Measurements from ENCODE around the gene SPTB.

The SPTB gene

DNA sequence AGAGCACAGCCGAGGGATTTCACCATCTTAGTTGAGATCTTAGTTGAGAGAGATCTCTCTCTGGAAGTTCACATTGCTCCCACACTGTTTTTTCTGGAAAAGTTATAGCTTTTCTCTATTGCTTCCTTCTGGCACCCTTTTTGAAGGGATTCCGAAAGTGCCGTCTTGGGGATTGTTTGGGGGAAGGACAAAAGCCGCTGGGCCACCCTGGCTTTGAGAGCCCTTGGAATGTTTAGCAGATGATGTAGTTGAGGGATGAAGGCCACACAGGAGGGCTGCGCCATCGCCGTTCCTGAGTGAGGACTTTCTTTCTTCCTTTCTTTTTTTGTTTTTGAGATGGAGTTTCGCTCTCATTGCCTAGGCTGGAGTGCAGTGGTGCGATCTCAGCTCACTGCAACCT, 157.8 kb downstream of the SPTB start:
- Histone ChIP-seq H3K9me3 (ENCODE audit: control insufficient read depth in 1 of 2, low read length in 2 of 2) (no peaks in the 10 kb centered on the region), H3K4me3 (ENCODE audit: low read depth in 1 of 2, low read length in 2 of 2) (no peak overlapping the region), H3K27me3 (ENCODE audit: control insufficient read depth in 1 of 2, insufficient read depth in 2 of 2, low read length in 2 of 2) (no peaks in the 10 kb centered on the region), H3K27ac (ENCODE audit: low read depth, low read length) (peak overlapping the region; percentile 13), H3K9ac (ENCODE audit: low read depth in 1 of 2, low read length in 2 of 2) (peak overlapping the region in 1 of 2 donors; percentile 14), H3K36me3 (ENCODE audit: control insufficient read depth in 1 of 2, insufficient read depth in 2 of 2, low read length in 2 of 2) (no peaks in the 10 kb centered on the region), H3K4me1 (ENCODE audit: control insufficient read depth in 1 of 2, insufficient read depth in 2 of 2, low read length in 2 of 2) (peaks cover 82 to 86% of the 10 kb centered on the region in 2 donors)

- Histone ChIP-seq H3K4me3 (ENCODE audit: low read depth in 1 of 2, low read length in 2 of 2) (no peak overlapping the region), H3K4me1 (ENCODE audit: control insufficient read depth in 1 of 2, insufficient read depth in 2 of 2, low read length in 2 of 2) (peaks cover 82 to 86% of the 10 kb centered on the region in 2 donors), H3K27me3 (ENCODE audit: control insufficient read depth in 1 of 2, insufficient read depth in 2 of 2, low read length in 2 of 2) (no peaks in the 10 kb centered on the region), H3K36me3 (ENCODE audit: control insufficient read depth in 1 of 2, insufficient read depth in 2 of 2, low read length in 2 of 2) (no peaks in the 10 kb centered on the region), H3K9me3 (ENCODE audit: control insufficient read depth in 1 of 2, low read length in 2 of 2) (no peaks in the 10 kb centered on the region), H3K27ac (ENCODE audit: low read depth, low read length) (peak overlapping the region; percentile 13), H3K9ac (ENCODE audit: low read depth in 1 of 2, low read length in 2 of 2) (peak overlapping the region; percentile 2 to 14)
Observed at GRCh38 chr14:64721391-64721791, 158.3 kb downstream of the SPTB start.

DNA sequence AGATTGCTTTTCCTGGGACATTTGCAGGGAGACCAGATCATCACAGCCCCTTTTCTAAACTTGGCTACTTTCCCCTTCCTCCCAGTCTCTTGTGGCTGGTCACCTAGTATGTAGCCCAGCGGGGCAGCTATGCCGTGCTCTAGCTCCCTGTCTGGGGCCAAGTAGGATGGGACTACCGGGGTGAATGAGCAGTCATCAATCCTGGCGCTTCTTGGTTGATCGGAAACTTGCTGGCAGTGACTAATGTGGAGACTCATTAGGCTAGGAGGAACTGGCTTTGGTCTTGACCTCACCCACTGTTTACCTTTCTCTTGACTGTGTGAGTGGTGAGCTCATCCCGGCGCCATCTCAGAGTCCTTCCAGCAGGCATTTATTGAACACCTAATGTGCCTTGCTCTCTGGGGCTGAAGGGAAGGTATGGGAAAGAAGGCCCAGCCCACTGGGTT, 159.6 kb downstream of the SPTB start:
- Histone ChIP-seq H3K9ac (ENCODE audit: low read depth in 1 of 2, low read length in 2 of 2) (peak overlapping the region; percentile 5 to 23), H3K4me1 (ENCODE audit: control insufficient read depth in 1 of 2, insufficient read depth in 2 of 2, low read length in 2 of 2) (peaks cover 79 to 81% of the 10 kb centered on the region in 2 donors), H3K36me3 (ENCODE audit: control insufficient read depth in 1 of 2, insufficient read depth in 2 of 2, low read length in 2 of 2) (no peaks in the 10 kb centered on the region), H3K9me3 (ENCODE audit: control insufficient read depth in 1 of 2, low read length in 2 of 2) (no peaks in the 10 kb centered on the region), H3K27me3 (ENCODE audit: control insufficient read depth in 1 of 2, insufficient read depth in 2 of 2, low read length in 2 of 2) (no peaks in the 10 kb centered on the region), H3K4me3 (ENCODE audit: low read depth in 1 of 2, low read length in 2 of 2) (peak overlapping the region; percentile 12 to 32), H3K27ac (ENCODE audit: low read depth, low read length) (peak overlapping the region; percentile 51)

DNA sequence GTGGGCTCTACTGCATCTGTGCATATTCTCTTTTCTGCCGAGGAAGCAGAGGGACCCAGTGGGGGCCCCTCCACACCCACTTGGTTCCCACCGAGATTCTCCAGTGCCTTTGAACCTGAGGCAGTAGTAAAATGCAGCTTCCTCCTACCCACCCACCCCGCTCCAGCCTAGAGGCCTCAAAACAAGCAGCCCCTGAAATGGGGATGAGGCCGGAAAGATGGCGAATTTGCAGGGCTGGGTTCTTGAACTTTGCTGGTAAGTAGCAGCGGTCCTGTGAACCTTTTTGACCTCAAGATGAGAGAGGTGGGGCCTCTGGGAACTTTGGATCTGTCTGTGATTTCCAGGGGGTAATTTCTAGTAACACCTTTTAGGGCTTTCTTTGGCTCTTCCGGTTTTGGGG, 160.1 kb downstream of the SPTB start:
- peak overlapping the region in 1 of 2 donors; percentile 25 for H3K4me3 ChIP-seq (ENCODE audit: low read depth in 1 of 2, low read length in 2 of 2)
- peak overlapping the region in 1 of 2 donors; percentile 23 for H3K9ac ChIP-seq (ENCODE audit: low read depth in 1 of 2, low read length in 2 of 2)
- peaks cover 73 to 77% of the 10 kb centered on the region in 2 donors for H3K4me1 ChIP-seq (ENCODE audit: control insufficient read depth in 1 of 2, insufficient read depth in 2 of 2, low read length in 2 of 2)
- H3K36me3 ChIP-seq (ENCODE audit: control insufficient read depth in 1 of 2, insufficient read depth in 2 of 2, low read length in 2 of 2): no peaks in the 10 kb centered on the region
- H3K27me3 ChIP-seq (ENCODE audit: control insufficient read depth in 1 of 2, insufficient read depth in 2 of 2, low read length in 2 of 2): no peaks in the 10 kb centered on the region
- no peak overlapping the region for H3K27ac ChIP-seq (ENCODE audit: low read depth, low read length)
- no peaks in the 10 kb centered on the region for H3K9me3 ChIP-seq (ENCODE audit: control insufficient read depth in 1 of 2, low read length in 2 of 2)

- Histone ChIP-seq H3K9me3 (ENCODE audit: control insufficient read depth in 1 of 2, low read length in 2 of 2) (no peaks in the 10 kb centered on the region), H3K9ac (ENCODE audit: low read depth in 1 of 2, low read length in 2 of 2) (no peak overlapping the region), H3K27me3 (ENCODE audit: control insufficient read depth in 1 of 2, insufficient read depth in 2 of 2, low read length in 2 of 2) (no peaks in the 10 kb centered on the region), H3K4me3 (ENCODE audit: low read depth in 1 of 2, low read length in 2 of 2) (no peak overlapping the region), H3K4me1 (ENCODE audit: control insufficient read depth in 1 of 2, insufficient read depth in 2 of 2, low read length in 2 of 2) (peaks cover 65 to 69% of the 10 kb centered on the region in 2 donors), H3K36me3 (ENCODE audit: control insufficient read depth in 1 of 2, insufficient read depth in 2 of 2, low read length in 2 of 2) (no peaks in the 10 kb centered on the region), H3K27ac (ENCODE audit: low read depth, low read length) (no peak overlapping the region)
Observed at GRCh38 chr14:64718762-64719161, 160.9 kb downstream of the SPTB start.

DNA sequence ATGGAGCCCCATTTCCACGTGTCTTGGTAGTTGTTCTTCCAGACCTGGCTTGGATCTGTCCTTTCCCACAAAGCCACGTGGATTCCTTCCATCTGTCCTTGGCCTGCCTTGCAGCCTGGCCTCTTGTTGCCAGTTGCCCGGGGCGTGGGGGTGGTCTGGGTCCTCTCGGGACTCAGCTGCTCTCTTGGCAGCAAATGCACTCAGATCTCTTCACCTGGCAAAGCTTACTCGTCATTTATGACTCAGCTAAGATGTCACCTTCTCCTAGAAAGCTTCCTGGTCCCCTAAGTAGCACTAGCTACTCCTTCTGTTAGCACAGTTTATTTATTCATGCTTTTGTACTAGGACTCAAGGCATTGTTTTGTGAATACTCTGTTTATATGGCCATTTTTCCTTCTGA, 161.8 kb downstream of the SPTB start:
- no peaks in the 10 kb centered on the region for H3K36me3 ChIP-seq (ENCODE audit: control insufficient read depth in 1 of 2, insufficient read depth in 2 of 2, low read length in 2 of 2)
- H3K27me3 ChIP-seq (ENCODE audit: control insufficient read depth in 1 of 2, insufficient read depth in 2 of 2, low read length in 2 of 2): no peaks in the 10 kb centered on the region
- no peak overlapping the region for H3K9ac ChIP-seq (ENCODE audit: low read depth in 1 of 2, low read length in 2 of 2)
- H3K9me3 ChIP-seq (ENCODE audit: control insufficient read depth in 1 of 2, low read length in 2 of 2): peaks cover 2 to 6% of the 10 kb centered on the region in 2 donors
- H3K4me1 ChIP-seq (ENCODE audit: control insufficient read depth in 1 of 2, insufficient read depth in 2 of 2, low read length in 2 of 2): peaks cover 63 to 69% of the 10 kb centered on the region in 2 donors
- no peak overlapping the region for H3K4me3 ChIP-seq (ENCODE audit: low read depth in 1 of 2, low read length in 2 of 2)
- no peak overlapping the region for H3K27ac ChIP-seq (ENCODE audit: low read depth, low read length)

DNA sequence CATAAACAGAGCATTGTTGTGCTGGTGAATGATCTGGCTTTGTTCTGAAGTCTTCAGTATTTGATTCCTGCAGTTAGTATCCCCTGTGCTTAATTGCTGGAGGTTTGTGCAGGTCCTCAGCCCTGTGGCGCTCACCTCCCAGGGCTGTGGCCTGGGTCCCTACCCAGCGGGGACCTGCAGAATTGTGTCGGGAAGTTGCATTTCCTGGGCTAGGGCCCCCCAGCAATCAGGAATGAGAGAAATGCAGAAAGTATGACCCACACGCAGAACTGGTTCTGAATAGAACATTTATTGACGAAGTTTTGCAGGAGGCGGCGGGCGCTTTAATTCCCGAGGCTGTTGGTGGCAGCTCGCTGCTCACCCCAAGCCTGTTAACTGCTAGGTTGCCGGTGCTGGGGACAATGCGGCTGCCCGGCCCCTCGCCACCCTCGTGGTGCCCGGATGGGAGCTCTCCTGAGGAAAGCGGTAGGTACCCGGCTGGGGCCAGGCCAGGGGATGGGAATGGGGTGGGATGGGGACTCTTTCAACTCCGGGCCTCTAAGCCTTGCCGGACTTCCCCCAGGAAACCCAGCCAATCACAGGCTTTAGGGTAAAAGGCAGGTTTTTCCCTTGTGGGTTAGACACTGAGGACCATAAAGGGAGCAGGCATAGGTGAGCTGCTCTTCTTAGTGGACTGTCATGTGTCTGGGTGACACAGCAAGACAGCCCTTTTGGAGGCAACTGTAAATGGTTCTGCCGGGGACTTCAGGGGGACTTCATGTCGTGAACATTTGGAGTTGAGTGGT, 163.9 kb downstream of the SPTB start:
- Histone ChIP-seq H3K27ac (ENCODE audit: low read depth, low read length) (peak overlapping the region; percentile 0), H3K36me3 (ENCODE audit: control insufficient read depth in 1 of 2, insufficient read depth in 2 of 2, low read length in 2 of 2) (no peaks in the 10 kb centered on the region), H3K4me1 (ENCODE audit: control insufficient read depth in 1 of 2, insufficient read depth in 2 of 2, low read length in 2 of 2) (peaks cover 44 to 54% of the 10 kb centered on the region in 2 donors), H3K9me3 (ENCODE audit: control insufficient read depth in 1 of 2, low read length in 2 of 2) (peaks cover 2 to 9% of the 10 kb centered on the region in 2 donors), H3K4me3 (ENCODE audit: low read depth in 1 of 2, low read length in 2 of 2) (peak overlapping the region; percentile 11 to 40), H3K27me3 (ENCODE audit: control insufficient read depth in 1 of 2, insufficient read depth in 2 of 2, low read length in 2 of 2) (no peaks in the 10 kb centered on the region), H3K9ac (ENCODE audit: low read depth in 1 of 2, low read length in 2 of 2) (peak overlapping the region; percentile 10 to 13)

GRCh38 chr14:64715146-64715627, 164.5 kb downstream of the SPTB start:
- Histone ChIP-seq H3K9ac (ENCODE audit: low read depth in 1 of 2, low read length in 2 of 2) (no peak overlapping the region), H3K36me3 (ENCODE audit: control insufficient read depth in 1 of 2, insufficient read depth in 2 of 2, low read length in 2 of 2) (no peaks in the 10 kb centered on the region), H3K4me1 (ENCODE audit: control insufficient read depth in 1 of 2, insufficient read depth in 2 of 2, low read length in 2 of 2) (peaks cover 38 to 48% of the 10 kb centered on the region in 2 donors), H3K9me3 (ENCODE audit: control insufficient read depth in 1 of 2, low read length in 2 of 2) (peaks cover 2 to 9% of the 10 kb centered on the region in 2 donors), H3K27ac (ENCODE audit: low read depth, low read length) (no peak overlapping the region), H3K27me3 (ENCODE audit: control insufficient read depth in 1 of 2, insufficient read depth in 2 of 2, low read length in 2 of 2) (no peaks in the 10 kb centered on the region), H3K4me3 (ENCODE audit: low read depth in 1 of 2, low read length in 2 of 2) (peak overlapping the region in 1 of 2 donors; percentile 40)

DNA sequence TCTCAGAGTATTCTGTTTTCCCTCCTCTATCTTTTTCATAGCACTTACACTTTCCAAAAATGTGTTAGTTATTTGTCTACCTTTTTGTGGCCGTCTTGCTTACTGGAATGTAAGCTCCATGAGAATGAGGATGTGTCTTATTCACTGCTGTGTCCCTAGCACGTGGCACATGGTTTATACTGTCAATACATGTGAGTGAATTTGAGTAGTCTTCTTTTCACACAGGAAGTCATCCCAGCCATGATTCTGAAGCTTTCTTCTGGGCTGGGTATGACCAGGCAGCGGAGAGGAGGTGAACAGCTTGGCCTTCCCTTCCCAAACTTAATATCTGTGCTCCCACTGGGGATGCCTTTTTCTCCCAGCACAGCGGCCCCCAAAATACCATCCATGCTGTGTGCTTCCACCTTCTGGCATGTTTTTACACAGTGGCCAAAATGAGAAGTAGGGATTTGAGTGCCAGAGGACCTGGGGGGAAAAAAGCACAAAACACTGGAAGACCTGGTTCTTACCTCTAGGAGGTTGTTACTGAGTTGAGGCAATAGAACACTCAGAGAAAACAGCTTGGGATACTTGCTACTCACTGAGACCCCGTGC, 165.2 kb downstream of the SPTB start:
- no peak overlapping the region for H3K4me3 ChIP-seq (ENCODE audit: low read depth in 1 of 2, low read length in 2 of 2)
- H3K27ac ChIP-seq (ENCODE audit: low read depth, low read length): no peak overlapping the region
- H3K27me3 ChIP-seq (ENCODE audit: control insufficient read depth in 1 of 2, insufficient read depth in 2 of 2, low read length in 2 of 2): no peaks in the 10 kb centered on the region
- no peaks in the 10 kb centered on the region for H3K36me3 ChIP-seq (ENCODE audit: control insufficient read depth in 1 of 2, insufficient read depth in 2 of 2, low read length in 2 of 2)
- peaks cover 2 to 9% of the 10 kb centered on the region in 2 donors for H3K9me3 ChIP-seq (ENCODE audit: control insufficient read depth in 1 of 2, low read length in 2 of 2)
- H3K4me1 ChIP-seq (ENCODE audit: control insufficient read depth in 1 of 2, insufficient read depth in 2 of 2, low read length in 2 of 2): peaks cover 31 to 47% of the 10 kb centered on the region in 2 donors
- H3K9ac ChIP-seq (ENCODE audit: low read depth in 1 of 2, low read length in 2 of 2): no peak overlapping the region

- no peak overlapping the region for H3K4me3 ChIP-seq (ENCODE audit: low read depth in 1 of 2, low read length in 2 of 2)
- H3K9me3 ChIP-seq (ENCODE audit: control insufficient read depth in 1 of 2, low read length in 2 of 2): peaks cover 2 to 9% of the 10 kb centered on the region in 2 donors
- no peaks in the 10 kb centered on the region for H3K27me3 ChIP-seq (ENCODE audit: control insufficient read depth in 1 of 2, insufficient read depth in 2 of 2, low read length in 2 of 2)
- no peaks in the 10 kb centered on the region for H3K36me3 ChIP-seq (ENCODE audit: control insufficient read depth in 1 of 2, insufficient read depth in 2 of 2, low read length in 2 of 2)
- H3K27ac ChIP-seq (ENCODE audit: low read depth, low read length): no peak overlapping the region
- H3K9ac ChIP-seq (ENCODE audit: low read depth in 1 of 2, low read length in 2 of 2): no peak overlapping the region
- peaks cover 33 to 51% of the 10 kb centered on the region in 2 donors for H3K4me1 ChIP-seq (ENCODE audit: control insufficient read depth in 1 of 2, insufficient read depth in 2 of 2, low read length in 2 of 2)
Observed at GRCh38 chr14:64713677-64714076, 166.0 kb downstream of the SPTB start.
